HG03342 (cell line): Measurements from ENCODE around the gene SCNN1G.

ENCODE experiments used
- ATAC-seq: cut with Tn5 transposase; IDR thresholded peaks from one replicate; pipeline ENCODE4 v1.9.1; 2021; ENCODE audit warnings: mild to moderate bottlenecking, moderate library complexity; ENCODE audit not compliant: unreplicated experiment

Gene SCNN1G

GRCh38 chr16:23195366-23195978 is 12.9 kb downstream of the SCNN1G start:
- ATAC-seq, result no peak

DNA sequence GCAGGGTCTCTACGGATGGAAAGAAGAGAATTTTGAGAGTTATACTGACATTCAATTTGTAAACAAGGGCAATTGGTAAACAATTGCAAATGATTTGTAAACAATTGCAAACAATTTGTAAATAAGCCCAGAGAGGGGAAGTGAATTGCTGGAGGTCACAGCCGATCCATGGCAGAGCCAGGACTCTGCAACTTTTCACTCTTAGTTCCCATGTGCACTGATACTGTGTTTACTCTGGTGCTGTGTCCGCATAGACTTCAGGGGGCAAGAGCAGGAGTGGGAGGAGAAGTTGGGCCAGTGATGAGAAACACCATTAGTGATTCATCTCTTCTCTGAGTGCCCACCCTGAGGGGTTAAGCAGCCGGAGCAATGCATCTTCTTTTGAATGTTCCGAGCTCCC is 14.0 kb downstream of the SCNN1G start:
- ATAC-seq, result no peak

DNA sequence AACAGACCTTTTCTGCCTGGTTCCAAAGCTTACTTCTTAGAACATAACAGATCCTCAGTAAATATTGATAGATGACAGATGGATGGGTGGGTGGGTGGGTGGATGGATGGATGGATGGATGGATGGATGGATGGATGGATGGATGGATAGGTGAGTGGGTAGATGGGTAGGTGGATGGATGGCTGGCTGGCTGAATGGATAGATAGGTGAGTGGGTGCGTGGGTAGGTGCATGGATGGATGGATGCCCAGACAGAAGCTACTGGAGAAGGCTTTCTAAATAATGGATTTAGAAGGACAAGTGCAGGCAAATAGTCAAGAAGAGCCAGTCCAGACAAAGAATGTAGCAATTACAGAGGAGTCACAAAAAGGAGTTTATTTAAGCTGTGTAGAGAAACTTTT is 19.6 kb downstream of the SCNN1G start:
- ATAC-seq, result no peak

GRCh38 chr16:23206986-23207385 is 24.4 kb downstream of the SCNN1G start:
- no peak for ATAC-seq

- no peak for ATAC-seq
Measured at GRCh38 chr16:23207485-23207884, 24.9 kb downstream of the SCNN1G start.

DNA sequence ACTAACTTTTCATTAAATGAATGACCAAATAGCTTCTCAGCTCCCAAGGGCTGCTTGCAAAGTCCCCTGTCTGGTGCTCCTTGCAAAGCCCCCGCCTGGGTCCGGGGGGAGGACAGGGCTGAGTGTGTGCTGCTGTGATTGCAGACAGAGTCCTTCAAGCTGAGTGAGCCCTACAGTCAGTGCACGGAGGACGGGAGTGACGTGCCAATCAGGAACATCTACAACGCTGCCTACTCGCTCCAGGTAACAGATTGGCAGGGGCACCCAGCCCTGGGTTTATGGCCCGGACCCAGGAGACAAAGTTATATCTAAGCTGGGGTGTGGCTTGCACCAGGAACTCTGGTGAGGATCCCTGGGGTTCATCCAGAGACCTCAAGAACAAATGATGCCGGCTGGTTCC is 27.1 kb downstream of the SCNN1G start:
- no peak for ATAC-seq

DNA sequence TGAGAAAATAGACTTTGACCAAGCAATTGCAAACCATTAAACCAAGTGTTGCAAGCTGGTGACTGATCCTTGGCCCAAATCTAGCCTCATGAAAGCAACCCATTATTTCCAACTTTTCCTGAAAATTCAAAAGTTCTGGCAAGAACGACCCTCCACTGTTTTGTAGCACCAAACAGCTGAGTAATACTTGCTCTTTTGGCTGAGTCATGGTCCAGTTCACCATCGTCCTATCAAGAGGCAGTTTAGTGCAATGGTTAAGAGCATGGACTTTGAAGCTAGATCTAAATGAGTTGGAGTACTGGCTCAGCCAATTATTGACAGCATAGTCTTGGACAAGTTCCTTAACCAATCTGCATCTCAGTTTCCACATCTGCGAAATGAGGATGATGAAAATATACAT is 31.3 kb downstream of the SCNN1G start:
- ATAC-seq, result no peak

DNA sequence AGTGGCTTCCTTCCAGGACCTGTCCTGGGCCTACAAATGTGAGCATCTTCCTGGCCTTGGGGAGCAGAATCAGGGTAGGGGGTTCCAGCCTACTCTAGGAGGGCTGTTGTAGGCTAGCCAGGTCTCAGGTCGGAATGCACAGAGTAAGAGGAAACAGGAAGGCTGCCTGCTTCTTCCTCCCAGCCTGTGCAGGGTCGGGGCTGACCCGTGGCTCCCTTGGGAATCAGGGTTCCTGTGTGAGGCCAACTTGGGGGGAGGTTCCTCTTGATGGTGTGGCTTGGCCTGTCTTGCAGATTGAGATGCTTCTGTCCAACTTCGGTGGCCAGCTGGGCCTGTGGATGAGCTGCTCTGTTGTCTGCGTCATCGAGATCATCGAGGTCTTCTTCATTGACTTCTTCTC is 32.3 kb downstream of the SCNN1G start:
- no peak for ATAC-seq

GRCh38 chr16:23215435-23215834 is 32.9 kb downstream of the SCNN1G start:
- ATAC-seq, result no peak

DNA sequence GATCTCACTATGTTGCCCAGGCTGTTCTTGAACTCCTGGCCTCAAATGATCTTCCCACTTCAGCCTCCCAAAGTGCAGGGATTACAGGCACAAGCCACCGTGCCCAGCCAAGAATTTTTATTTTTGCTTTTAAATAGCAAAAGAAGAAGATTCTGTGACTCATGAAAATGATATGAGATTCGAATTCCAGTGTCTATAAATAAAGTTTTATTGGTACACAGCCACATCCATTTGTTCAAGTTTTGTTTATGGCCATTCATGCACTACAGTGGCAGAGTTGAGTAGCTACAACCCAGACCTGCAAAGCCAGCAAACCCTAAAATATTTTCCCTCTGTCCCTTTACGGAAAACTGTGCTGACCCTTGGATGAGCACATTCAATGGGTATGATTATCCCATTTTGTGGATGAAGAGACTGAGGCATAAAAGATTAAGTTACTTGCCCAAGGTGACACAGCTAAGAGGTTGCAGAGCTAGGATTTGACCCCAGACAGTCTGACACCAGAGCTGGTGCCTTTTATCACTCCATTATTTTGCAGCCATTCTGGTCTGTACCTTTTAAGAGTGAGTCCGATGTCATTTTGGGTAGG is 34.2 kb downstream of the SCNN1G start:
- no peak for ATAC-seq

- no peak for ATAC-seq
Measured at GRCh38 chr16:23217646-23218045, 35.1 kb downstream of the SCNN1G start.

- ATAC-seq, result no peak
Measured at GRCh38 chr16:23222929-23223328, 40.4 kb downstream of the SCNN1G start.

- ATAC-seq, result no peak
Measured at GRCh38 chr16:23223368-23223767, 40.8 kb downstream of the SCNN1G start.

DNA sequence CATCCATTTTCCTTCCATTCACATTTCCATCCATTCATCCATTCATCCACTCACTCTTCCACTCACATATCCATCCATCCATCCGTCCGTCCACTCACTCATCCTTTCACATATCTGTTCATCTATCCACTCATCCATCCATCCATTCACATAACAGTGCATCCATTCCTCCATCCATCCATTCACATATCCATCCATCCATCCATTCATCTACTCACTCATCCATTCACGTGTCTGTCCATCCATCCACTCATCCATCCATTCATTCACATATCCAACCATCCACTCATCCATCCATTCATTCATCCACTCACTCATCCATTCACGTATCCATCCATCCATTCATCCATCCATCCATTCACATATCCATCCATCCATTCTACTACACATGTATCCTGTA is 42.6 kb downstream of the SCNN1G start:
- ATAC-seq, result no peak

DNA sequence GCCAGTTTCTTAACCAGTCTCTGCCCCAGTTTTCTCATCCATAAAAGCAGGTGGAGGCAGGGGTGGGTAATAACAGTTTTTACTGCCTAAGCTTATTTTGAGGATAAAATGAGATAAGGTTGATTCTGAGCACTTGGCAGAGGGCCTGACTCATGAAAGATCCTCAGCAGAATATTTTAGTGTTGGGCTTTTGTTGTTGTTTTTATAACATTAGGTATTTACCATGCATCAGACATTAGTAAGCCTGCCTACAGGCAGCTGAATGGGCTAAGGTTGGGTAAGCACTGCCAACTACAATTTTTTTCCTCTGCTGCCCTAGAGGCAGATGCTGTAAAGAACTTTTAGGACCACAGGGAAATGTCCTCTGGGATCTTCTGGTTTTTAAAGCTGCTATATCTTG is 43.1 kb downstream of the SCNN1G start:
- ATAC-seq, result no peak

DNA sequence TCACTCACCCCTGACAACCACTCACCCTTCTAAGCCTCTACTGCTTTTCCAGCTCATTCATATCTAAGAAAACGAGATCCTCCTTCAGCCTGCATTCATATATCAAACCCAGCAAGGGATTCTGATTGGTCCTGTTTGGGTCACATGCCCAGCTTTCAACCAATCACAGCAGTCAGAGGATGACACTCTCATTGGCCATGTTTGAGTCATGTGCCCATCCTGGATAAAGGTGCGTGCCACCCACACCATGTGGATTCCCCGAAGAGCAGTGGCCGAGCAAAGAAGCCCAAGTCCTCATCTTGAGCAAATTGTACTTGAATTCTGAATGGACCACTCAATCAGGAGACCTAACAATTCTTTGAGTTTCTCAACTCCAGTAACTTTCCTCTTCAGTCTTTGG is 45.0 kb downstream of the SCNN1G start:
- no peak for ATAC-seq

- no peak for ATAC-seq
Measured at GRCh38 chr16:23229714-23230113, 47.2 kb downstream of the SCNN1G start.

DNA sequence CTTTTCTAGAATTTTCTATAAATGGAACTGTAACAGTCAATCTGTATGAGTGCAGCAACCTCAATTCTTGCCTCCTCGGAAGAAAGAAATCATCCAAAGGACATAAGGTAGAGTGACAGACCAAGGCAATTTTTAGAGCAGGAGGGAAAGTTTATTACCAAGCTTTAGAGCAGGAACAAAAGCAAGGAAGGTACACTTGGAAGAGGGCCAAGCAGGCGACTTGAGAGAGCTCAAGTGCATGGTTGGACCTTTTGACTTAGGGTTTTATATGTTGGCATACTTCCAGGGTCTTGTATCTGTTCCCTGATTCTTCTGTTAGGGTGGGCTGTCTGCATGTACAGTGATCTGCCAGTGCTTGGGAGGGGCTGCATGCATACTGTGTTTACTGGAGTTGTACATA is 50.3 kb downstream of the SCNN1G start:
- no peak for ATAC-seq

GRCh38 chr16:23235176-23235575 is 52.6 kb downstream of the SCNN1G start:
- ATAC-seq, result no peak

DNA sequence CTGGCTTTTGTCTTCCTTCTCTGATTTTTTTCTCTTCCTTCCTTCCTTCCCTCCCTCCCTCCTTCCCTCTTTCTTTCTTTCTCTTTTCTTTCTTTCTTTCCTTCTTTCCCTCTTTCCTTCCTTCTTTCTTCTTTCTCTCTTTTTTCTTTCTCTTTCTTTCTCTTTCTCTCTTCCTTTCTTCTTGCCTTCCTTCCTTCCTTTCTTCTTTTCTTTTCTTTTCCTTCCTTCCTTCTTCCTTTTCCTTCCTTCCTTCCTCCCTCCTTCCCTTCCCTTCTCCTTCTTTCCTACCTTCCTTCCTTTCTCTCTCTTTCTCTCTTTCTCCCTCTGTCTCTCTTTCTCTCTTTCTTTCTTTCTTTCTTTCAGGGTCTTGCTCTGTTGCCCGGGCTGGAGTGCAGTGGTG is 54.4 kb downstream of the SCNN1G start:
- ATAC-seq, result no peak

DNA sequence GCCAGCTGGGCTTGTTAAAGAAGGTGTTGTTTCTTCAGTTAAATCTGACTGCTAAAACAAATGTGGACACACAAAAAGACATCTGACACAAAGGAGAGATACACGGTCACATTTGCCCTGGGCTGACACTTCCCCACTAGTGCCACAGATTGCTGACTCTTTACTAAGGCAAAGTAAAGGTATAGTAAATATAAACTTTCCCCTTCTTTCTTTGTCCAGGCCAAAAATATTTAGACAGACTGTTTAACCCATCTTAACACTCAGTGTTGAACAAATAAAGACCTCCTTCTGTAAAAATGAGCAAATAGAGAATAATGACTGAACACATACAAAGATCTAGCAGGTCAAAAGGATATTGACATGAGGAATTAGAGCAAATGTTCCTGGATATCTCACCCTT is 58.4 kb downstream of the SCNN1G start:
- no peak for ATAC-seq

- no peak for ATAC-seq
Measured at GRCh38 chr16:23244122-23244521, 61.6 kb downstream of the SCNN1G start.

- no peak for ATAC-seq
Measured at GRCh38 chr16:23245268-23245667, 62.7 kb downstream of the SCNN1G start.
